HPDE6-E6E7 (cell line): ENCODE results near the gene EIF4G3.
"Not testable (repeated sequence)": the region's sequence is repeated elsewhere in the genome, so short reads cannot be mapped to it uniquely, and the experiment has no call there.

Source experiments
- DNase-seq: peaks from one replicate; pipeline ENCODE4 v3.0.0; 2011; ENCODE audit warnings: missing footprints; ENCODE audit errors: extremely low spot score

The EIF4G3 gene

GRCh38 chr1:21032741-21033140, 144.0 kb downstream of the EIF4G3 start:
- DNase-seq = no peak

GRCh38 chr1:21030181-21030580, 146.5 kb downstream of the EIF4G3 start:
- no peak for DNase-seq

GRCh38 chr1:21028520-21029145, 148.1 kb downstream of the EIF4G3 start:
- DNase-seq = no peak

GRCh38 chr1:21027805-21028204, 148.9 kb downstream of the EIF4G3 start:
- DNase-seq = no peak

GRCh38 chr1:21024918-21025317, 151.8 kb downstream of the EIF4G3 start:
- no peak for DNase-seq

- not testable (repeated sequence) for DNase-seq
Measured at GRCh38 chr1:21024136-21024896, 152.4 kb downstream of the EIF4G3 start.

- peak; percentile 81 for DNase-seq
Measured at GRCh38 chr1:21022279-21023040, 154.2 kb downstream of the EIF4G3 start.

- no peak for DNase-seq
Measured at GRCh38 chr1:21021311-21021710, 155.4 kb downstream of the EIF4G3 start.

- DNase-seq = no peak
Measured at GRCh38 chr1:21020151-21020550, 156.5 kb downstream of the EIF4G3 start.

GRCh38 chr1:21018673-21019072, 158.0 kb downstream of the EIF4G3 start:
- DNase-seq = no peak

- DNase-seq = no peak
Measured at GRCh38 chr1:21013510-21013909, 163.2 kb downstream of the EIF4G3 start.

- no peak for DNase-seq
Measured at GRCh38 chr1:21012937-21013336, 163.8 kb downstream of the EIF4G3 start.

GRCh38 chr1:21007876-21008275, 168.8 kb downstream of the EIF4G3 start:
- no peak for DNase-seq

GRCh38 chr1:21005466-21006239, 171.0 kb downstream of the EIF4G3 start:
- DNase-seq = no peak

- no peak for DNase-seq
Measured at GRCh38 chr1:21003281-21004045, 173.2 kb downstream of the EIF4G3 start.

GRCh38 chr1:21001042-21001441, 175.7 kb downstream of the EIF4G3 start:
- DNase-seq = no peak

- no peak for DNase-seq
Measured at GRCh38 chr1:21000245-21000594, 176.5 kb downstream of the EIF4G3 start.

- DNase-seq = no peak
Measured at GRCh38 chr1:20999525-21000244, 177.0 kb downstream of the EIF4G3 start.

- no peak for DNase-seq
Measured at GRCh38 chr1:20998826-20999225, 177.9 kb downstream of the EIF4G3 start.

- no peak for DNase-seq
Measured at GRCh38 chr1:20997602-20998224, 179.0 kb downstream of the EIF4G3 start.
